H1 (cell line): ENCODE data around the gene CHST13. TPM values are rescaled to one million over a fixed set of nuclear protein-coding genes. Genes with fewer than 3 reads are reported as not detected.

Source experiments
- CTCF ChIA-PET: fragments of 300-600 bp; sonication (Branson Sonifier 250); formaldehyde crosslinking; loops from one replicate; lab custom pipeline; 2021; ENCODE audit not compliant: partially characterized antibody; lab: Charles Lee
- POLR2A ChIA-PET: fragments of 300-600 bp; sonication (Branson Sonifier 250); formaldehyde crosslinking; loops from one replicate; lab custom pipeline; 2021; ENCODE audit warnings: inconsistent platforms; ENCODE audit not compliant: partially characterized antibody; lab: Charles Lee
- DNase-seq, 2 experiments: peaks; one replicate each; pipeline versions ENCODE4 v3.0.0 to v3.0.0-alpha.2; 2010 to 2022; ENCODE audit warnings: low spot score in 2 of 2, low read depth in 1 of 2, mixed read lengths in 1 of 2
- FAIRE-seq: peaks from 2 replicates; lab custom pipeline; 2011; peaks lifted over from hg19 to GRCh38; lab: Jason Lieb, UNC
- H2AFZ ChIP-seq: 2 replicates; pipeline ENCODE4 v1.8.1; 2012; ENCODE audit warnings: low read length, inconsistent platforms
- H2AK5ac ChIP-seq: 2 replicates; pipeline ENCODE4 v1.6.1; 2013; ENCODE audit warnings: low read depth, low read length
- H2BK120ac ChIP-seq: replicated peaks from 2 replicates; pipeline ENCODE3; 2013; ENCODE audit warnings: low read depth, low read length, inconsistent platforms
- H2BK12ac ChIP-seq: 2 replicates; pipeline ENCODE4 v1.6.1; 2013; ENCODE audit warnings: low read depth, low read length
- H2BK15ac ChIP-seq: 2 replicates; pipeline ENCODE4 v1.6.1; 2013; ENCODE audit warnings: low read length
- H2BK20ac ChIP-seq: 2 replicates; pipeline ENCODE4 v1.6.1; 2013; ENCODE audit warnings: low read length
- H2BK5ac ChIP-seq: 2 replicates; pipeline ENCODE4 v1.6.1; 2013; ENCODE audit warnings: low read depth, low read length
- H3K14ac ChIP-seq: 2 replicates; pipeline ENCODE4 v1.6.1; 2013; ENCODE audit warnings: inconsistent platforms; ENCODE audit not compliant: insufficient read length
- H3K18ac ChIP-seq: 2 replicates; pipeline ENCODE4 v1.6.1; 2013; ENCODE audit warnings: low read length; ENCODE audit errors: extremely low read depth
- H3K23ac ChIP-seq: 2 replicates; pipeline ENCODE4 v1.6.1; 2013; ENCODE audit warnings: inconsistent platforms; ENCODE audit not compliant: insufficient read length
- H3K23me2 ChIP-seq: 2 replicates; pipeline ENCODE4 v1.6.1; 2013; ENCODE audit warnings: low read depth, low read length
- H3K27ac ChIP-seq: 2 replicates; pipeline ENCODE4 v1.6.1; 2011; ENCODE audit warnings: low read depth, low read length, inconsistent platforms
- H3K27me3 ChIP-seq, 4 experiments: replicated peaks in 1 of 4; 1 replicate in 1 of 4; 2 replicates in 3 of 4; pipeline versions ENCODE4 v1.6.1 to v1.8.1; 2011 to 2013; ENCODE audit warnings: low read length in 3 of 4, mild to moderate bottlenecking in 3 of 4, inconsistent platforms in 2 of 4, mixed read lengths in 2 of 4, moderate library complexity in 1 of 4; ENCODE audit not compliant: control insufficient read depth in 3 of 4, insufficient read depth in 3 of 4; ENCODE audit errors: extremely low read depth in 1 of 4
- H3K36me3 ChIP-seq, 4 experiments: 2 replicates each; pipeline versions ENCODE4 v1.6.1 to v1.8.1; 2011 to 2013; ENCODE audit warnings: mild to moderate bottlenecking in 4 of 4, low read length in 3 of 4, moderate library complexity in 2 of 4, control low read depth in 1 of 4, inconsistent platforms in 1 of 4; ENCODE audit not compliant: insufficient read depth in 4 of 4, control insufficient read depth in 2 of 4
- H3K4ac ChIP-seq: replicated peaks from 2 replicates; pipeline ENCODE3; 2013; ENCODE audit warnings: low read length, low read depth, mixed read lengths, inconsistent platforms; ENCODE audit not compliant: insufficient read length
- H3K4me1 ChIP-seq, 4 experiments: replicated peaks in 1 of 4; 1 replicate in 1 of 4; 2 replicates in 3 of 4; pipeline versions ENCODE4 v1.6.1 to v1.8.1; 2011 to 2013; ENCODE audit warnings: low read length in 3 of 4, inconsistent platforms in 2 of 4, mixed read lengths in 1 of 4; ENCODE audit not compliant: insufficient read depth in 4 of 4, control insufficient read depth in 3 of 4
- H3K4me2 ChIP-seq, 2 experiments: 2 replicates each; pipeline versions ENCODE4 v1.6.1 to v1.8.1; 2011 to 2013; ENCODE audit warnings: low read depth in 2 of 2, low read length in 2 of 2, control low read depth in 1 of 2, inconsistent platforms in 1 of 2, mild to moderate bottlenecking in 1 of 2; ENCODE audit not compliant: insufficient read depth in 1 of 2
- H3K4me3 ChIP-seq, 4 experiments: fragments of 200-600, 300-600 bp in 1 of 4; sonication (generic), shearing (Covaris generic), sonication (Bioruptor Twin) in 1 of 4; 2 replicates each; pipeline versions ENCODE4 v1.5.1 to v1.8.1; 2011 to 2016; ENCODE audit warnings: low read length in 4 of 4, low read depth in 3 of 4, control low read depth in 2 of 4, inconsistent platforms in 2 of 4, mild to moderate bottlenecking in 2 of 4, mixed read lengths in 1 of 4, moderate library complexity in 1 of 4; ENCODE audit not compliant: insufficient read depth in 2 of 4; ENCODE audit errors: extremely low read depth in 1 of 4
- H3K56ac ChIP-seq: replicated peaks from 2 replicates; pipeline ENCODE3; 2013; ENCODE audit warnings: low read depth, mild to moderate bottlenecking, mixed read lengths, low read length, inconsistent platforms; ENCODE audit not compliant: insufficient read length
- H3K79me1 ChIP-seq: 2 replicates; pipeline ENCODE4 v1.6.1; 2013; ENCODE audit warnings: low read depth, low read length, control low read depth
- H3K79me2 ChIP-seq, 2 experiments: 2 replicates each; pipeline versions ENCODE4 v1.6.1 to v1.8.1; 2012 to 2013; ENCODE audit warnings: low read length in 2 of 2, mild to moderate bottlenecking in 2 of 2, inconsistent platforms in 1 of 2; ENCODE audit not compliant: insufficient read depth in 2 of 2, control insufficient read depth in 1 of 2
- H3K9ac ChIP-seq, 4 experiments: replicated peaks in 1 of 4; 1 replicate in 1 of 4; 2 replicates in 3 of 4; pipeline versions ENCODE4 v1.6.1 to v1.8.1; 2011 to 2013; ENCODE audit warnings: low read depth in 3 of 4, low read length in 3 of 4, control low read depth in 2 of 4, mild to moderate bottlenecking in 2 of 4, moderate library complexity in 2 of 4, inconsistent platforms in 1 of 4; ENCODE audit errors: extremely low read depth in 1 of 4
- H3K9me3 ChIP-seq, 2 experiments: 2 replicates each; pipeline versions ENCODE4 v1.6.1 to v1.8.1; 2012 to 2013; ENCODE audit warnings: mild to moderate bottlenecking in 2 of 2, moderate library complexity in 2 of 2, control low read depth in 1 of 2, inconsistent platforms in 1 of 2, low read depth in 1 of 2, low read length in 1 of 2, mixed read lengths in 1 of 2; ENCODE audit not compliant: insufficient read depth in 2 of 2
- H4K20me1 ChIP-seq, 2 experiments: replicated peaks in 1 of 2; 2 replicates each; pipeline versions ENCODE3 to v1.8.1; 2011 to 2013; ENCODE audit warnings: inconsistent platforms in 2 of 2, low read length in 2 of 2, mild to moderate bottlenecking in 1 of 2; ENCODE audit not compliant: insufficient read depth in 2 of 2, control insufficient read depth in 1 of 2
- H4K5ac ChIP-seq: 2 replicates; pipeline ENCODE4 v1.6.1; 2013; ENCODE audit warnings: low read length, low read depth, mixed read lengths, inconsistent platforms; ENCODE audit not compliant: insufficient read length
- H4K8ac ChIP-seq: 2 replicates; pipeline ENCODE4 v1.8.0; 2013; ENCODE audit warnings: mild to moderate bottlenecking, moderate library complexity, low read length, inconsistent platforms; ENCODE audit not compliant: insufficient read depth; ENCODE audit errors: extremely low read depth
- H4K91ac ChIP-seq: replicated peaks from 2 replicates; pipeline ENCODE3; 2013; ENCODE audit warnings: low read length, mixed read lengths, inconsistent platforms; ENCODE audit not compliant: insufficient read length
- ATF3 ChIP-seq: IDR thresholded peaks from 2 replicates; pipeline ENCODE4 v1.6.1; 2011; ENCODE audit warnings: low read depth, mild to moderate bottlenecking, low read length; ENCODE audit not compliant: insufficient read depth
- BCL11A ChIP-seq, 2 experiments: IDR thresholded peaks; one replicate each; pipeline ENCODE4 v1.6.1; 2011; ENCODE audit warnings: low read depth in 2 of 2, low read length in 2 of 2, mild to moderate bottlenecking in 2 of 2
- CHD1 ChIP-seq: IDR thresholded peaks from 2 replicates; pipeline ENCODE4 v1.6.1; 2012; ENCODE audit warnings: low read depth, low read length, improper control_type of control experiment
- FOSL1 ChIP-seq: IDR thresholded peaks from 2 replicates; pipeline ENCODE4 v1.6.1; 2011; ENCODE audit warnings: mild to moderate bottlenecking, low read depth, low read length, moderate library complexity; ENCODE audit not compliant: insufficient read depth
- JUN ChIP-seq: IDR thresholded peaks from 2 replicates; pipeline ENCODE4 v1.6.1; 2011; ENCODE audit warnings: low read depth, mild to moderate bottlenecking, improper control_type of control experiment, low read length
- KDM4A ChIP-seq: IDR thresholded peaks from one replicate; pipeline ENCODE4 v1.7.1; 2012; ENCODE audit warnings: low read depth, mild to moderate bottlenecking, moderate library complexity, low read length, inconsistent platforms; ENCODE audit not compliant: severe bottlenecking
- SIN3A ChIP-seq, 2 experiments: IDR thresholded peaks in 1 of 2; conservative IDR thresholded peaks in 1 of 2; 2 replicates each; pipeline ENCODE4 v1.6.1; 2011 to 2012; ENCODE audit warnings: low read length in 2 of 2, improper control_type of control experiment in 1 of 2, low read depth in 1 of 2, mild to moderate bottlenecking in 1 of 2
- SP2 ChIP-seq: IDR thresholded peaks from 2 replicates; pipeline ENCODE4 v1.6.1; 2012; ENCODE audit warnings: mild to moderate bottlenecking, low read length, inconsistent platforms
- SRF ChIP-seq: IDR thresholded peaks from 2 replicates; pipeline ENCODE4 v1.6.1; 2011; ENCODE audit warnings: mild to moderate bottlenecking, low read depth, low read length, moderate library complexity
- TAF1 ChIP-seq: IDR thresholded peaks from 2 replicates; pipeline ENCODE4 v1.6.1; 2011; ENCODE audit warnings: mild to moderate bottlenecking, low read depth, low read length
- WGBS, 2 experiments: shearing (Covaris generic) in 1 of 2; methylation state at CpG; one replicate each; pipeline versions ENCODE4 v1.1.6 to v1.1.7; 2013 to 2015; ENCODE audit warnings: low lambda C conversion rate in 2 of 2, mixed read lengths in 2 of 2, inconsistent platforms in 1 of 2, low coverage in 1 of 2, missing lambda C conversion rate in 1 of 2; ENCODE audit not compliant: insufficient replicate concordance in 2 of 2, insufficient coverage in 1 of 2, insufficient read length in 1 of 2; ENCODE audit errors: extremely low coverage in 1 of 2, missing lambda C conversion rate in 1 of 2; 5-methylcytosine and 5-hydroxymethylcytosine counted together
- polyA plus RNA-seq, 7 experiments: library from polyadenylated mRNA; depleted of rRNA in 3 of 7; stranded (reverse) in 5 of 7; unstranded in 2 of 7; fragments of >200 nt in 5 of 7; fragments of 200-250 nt in 2 of 7; gene quantifications; 1 replicate in 5 of 7; 2 replicates in 1 of 7; 4 replicates in 1 of 7; pipeline versions ENCODE4 v1.2.1 to v1.2.3, GENCODE V29; 2011 to 2013; ENCODE audit warnings: missing spikeins in 2 of 7, mixed read lengths in 2 of 7
- total RNA-seq: library from RNA; stranded (reverse); fragmentation: NEBNext Ultra II Directional; extraction: Animal tissue kit (Norgen Biotek cat#: 25700); gene quantifications from 2 replicates; pipeline ENCODE4 v1.2.1, GENCODE V29; 2021

The CHST13 gene
- total and polyA plus RNA-seq, 2 of the 8 experiments (the other 6 are each of a cell fraction or from before 2014, with no cell fraction given), result 5.4 to 11.7 TPM

- no peak for FAIRE-seq
- Histone ChIP-seq H3K4me1 (peaks cover 0 to 22% (median 9%) of the 10 kb centered on the region in 4 experiments; a peak in 6 of 7 replicates), H3K9ac (no peak overlapping the region), H2AK5ac (no peak overlapping the region), H2BK5ac (no peak overlapping the region), H3K23me2 (no peaks in the 10 kb centered on the region), H3K79me2 (no peaks in the 10 kb centered on the region), H3K4me3 (no peak overlapping the region), H3K23ac (no peak overlapping the region), H4K91ac (peak overlapping the region; percentile 52), H3K4me2 (no peak overlapping the region), H3K56ac (no peak overlapping the region), H3K27me3 (0 out of 7 replicates have a peak, but pooled peaks cover 0 to 2% (median 0%) of the 10 kb centered on the region in 4 experiments), H3K14ac (no peak overlapping the region), H2BK20ac (0 out of 2 replicates have a peak overlapping the region, but pooled peaks have one; percentile 34), H2BK12ac (peak overlapping the region; percentile 98; the same call in 1 of the 2 replicates), H4K20me1 (no peaks in the 10 kb centered on the region), H2BK120ac (no peak overlapping the region), H3K4ac (no peak overlapping the region), H3K27ac (no peak overlapping the region), H3K36me3 (no peaks in the 10 kb centered on the region), H3K79me1 (no peaks in the 10 kb centered on the region), H2AFZ (no peak overlapping the region), H3K18ac (no peak overlapping the region), H4K5ac (no peak overlapping the region), H3K9me3 (no peaks in the 10 kb centered on the region), H2BK15ac (0 out of 2 replicates have a peak overlapping the region, but pooled peaks have one; percentile 19), H4K8ac (no peak overlapping the region)
- TF ChIP-seq BCL11A (IDR thresholded peaks at IDR 0.05; ENCODE audit: low read depth in 2 of 2, low read length in 2 of 2), result no peak
- TF ChIP-seq ATF3, result no peak
- TF ChIP-seq JUN, result no peak
- TF ChIP-seq KDM4A, result no peak
- no peak for TF ChIP-seq SP2
- TF ChIP-seq TAF1, result no peak
- no peak for TF ChIP-seq SRF
- no peak for TF ChIP-seq CHD1
- TF ChIP-seq FOSL1, result no peak
- no peak for TF ChIP-seq SIN3A (conservative IDR thresholded peaks at IDR 0.05 in 1 of 2, IDR thresholded peaks at IDR 0.05 in 1 of 2; ENCODE audit: low read depth in 1 of 2, low read length in 2 of 2)
- ChIA-PET POLR2A (interaction anchor here (1.4 to 4.6 kb wide), 3 partner anchors 8 to 11 kb away, joined by 4 to 23 read pairs (median 4); partner anchors contain the start of gene ZXDC), CTCF (interaction anchor here (0.6 kb wide), 1 partner anchor 801 kb away, joined by 3 read pairs; no protein-coding TSS in a partner anchor)
- DNase-seq, result no peak
- 92% methylated on average over 14 of the region's 14 CpGs; no CpG with 5 or more reads in 1 of the 2 experiments for WGBS, 2 experiments
Observed at GRCh38 chr3:126483321-126483761, 40.6 kb upstream of the CHST13 start.
